HepG2 (cell line): Measurements from ENCODE around the gene RASGRP2. TPM values are rescaled to one million over a fixed set of nuclear protein-coding genes. Genes with fewer than 3 reads are reported as not detected.

Experiments used
- ARID3A ChIP-seq: IDR thresholded peaks from 2 replicates; pipeline ENCODE4 v1.6.1; 2012; ENCODE audit warnings: low read depth, low read length, improper control_type of control experiment
- CTCF ChIP-seq: sonication (generic); formaldehyde crosslinking; IDR thresholded peaks from 2 replicates; pipeline ENCODE4 v1.5.0; 2020; ENCODE audit warnings: mild to moderate bottlenecking, missing genetic modification reagents, moderate library complexity
- GMEB2 ChIP-seq: IDR thresholded peaks from 2 replicates; pipeline ENCODE4 v1.6.1; 2016; ENCODE audit warnings: missing biosample characterization, missing genetic modification reagents, low read depth
- MEIS1 ChIP-seq: sonication (generic); formaldehyde crosslinking; IDR thresholded peaks from 2 replicates; pipeline ENCODE4 v1.9.0; 2021; ENCODE audit warnings: mild to moderate bottlenecking, missing genetic modification reagents, moderate library complexity, borderline replicate concordance
- ZBTB40 ChIP-seq, 2 experiments: fragments of 450-650 bp in 1 of 2; sonication (generic) in 1 of 2; formaldehyde crosslinking in 1 of 2; IDR thresholded peaks; 2 replicates each; pipeline versions ENCODE4 v1.6.1 to v1.8.0; 2016 to 2022; ENCODE audit warnings: antibody characterized with exemption in 1 of 2, mild to moderate bottlenecking in 1 of 2, missing genetic modification reagents in 1 of 2
- ZMAT5 ChIP-seq: sonication (generic); formaldehyde crosslinking; IDR thresholded peaks from 2 replicates; pipeline ENCODE4 v1.5.0; 2020; ENCODE audit warnings: mild to moderate bottlenecking, low read depth, missing genetic modification reagents, borderline replicate concordance
- ZNF543 ChIP-seq: sonication (generic); formaldehyde crosslinking; IDR thresholded peaks from 2 replicates; pipeline ENCODE4 v1.4.0; 2020; ENCODE audit warnings: mild to moderate bottlenecking, missing genetic modification reagents
- ZNF574 ChIP-seq: sonication (generic); formaldehyde crosslinking; IDR thresholded peaks from 2 replicates; pipeline ENCODE4 v1.4.0; 2020; ENCODE audit warnings: missing genetic modification reagents
- polyA plus RNA-seq, 8 experiments: library from polyadenylated mRNA; depleted of rRNA in 3 of 8; stranded (reverse) in 7 of 8; unstranded in 1 of 8; fragments of >200 nt; fragmentation: Illumina TruSeq in 4 of 8; extraction: Trizol in 4 of 8; gene quantifications; 2 replicates each; pipeline versions ENCODE4 v1.2.1 to v1.2.3, GENCODE V29; 2011 to 2016; ENCODE audit warnings: low read depth in 4 of 8, missing spikeins in 1 of 8, mixed read lengths in 1 of 8; ENCODE audit not compliant: insufficient read depth in 1 of 8
- total RNA-seq, 5 experiments: library from RNA; depleted of rRNA; stranded (reverse); fragments of >200 nt; fragmentation: Illumina TruSeq; extraction: Trizol; gene quantifications; 2 replicates each; pipeline ENCODE4 v1.2.3, GENCODE V29; 2016; ENCODE audit warnings: low read depth in 1 of 5

The RASGRP2 gene
- total and polyA plus RNA-seq, 2 of the 13 experiments (the other 11 are each of a cell fraction or from before 2014, with no cell fraction given): 0.61 TPM; not detected in 1

- no peak for TF ChIP-seq GMEB2 (CRISPR knock-in tag)
- TF ChIP-seq ZBTB40 (IDR thresholded peaks at IDR 0.05): no peak
- 0 out of 2 replicates have a peak, but pooled peaks have one; percentile 31 for TF ChIP-seq ZBTB40 (CRISPR knock-in tag; IDR thresholded peaks at IDR 0.05)
- TF ChIP-seq MEIS1 (CRISPR knock-in tag): 0 out of 2 replicates have a peak, but pooled peaks have one; percentile 26
- no peak for TF ChIP-seq ZMAT5 (CRISPR knock-in tag)
- TF ChIP-seq CTCF (CRISPR knock-in tag): peak; percentile 84
- 0 out of 2 replicates have a peak, but pooled peaks have one; percentile 38 for TF ChIP-seq ZNF543
- no peak for TF ChIP-seq ARID3A
- TF ChIP-seq ZNF574: 0 out of 2 replicates have a peak, but pooled peaks have one; percentile 14
Observed at GRCh38 chr11:64742889-64743590, 902 bp downstream of the RASGRP2 start (continued).
